Type B pancreatic cell (in vitro differentiated cells): ENCODE measurements around the gene MARCHF11. TPM values are rescaled to one million over a fixed set of nuclear protein-coding genes. Genes with fewer than 3 reads are reported as not detected.

ENCODE experiments used
- DNase-seq: peaks from one replicate; pipeline ENCODE4 v3.0.0; 2021; ENCODE audit warnings: mixed read lengths; ENCODE audit not compliant: unreplicated experiment; ENCODE audit errors: extremely low spot score
- H3K27ac Mint-ChIP-seq: 2 replicates; pipeline ENCODE4 v1.8.0; 2021; ENCODE audit warnings: mild to moderate bottlenecking, mixed read lengths
- H3K27me3 Mint-ChIP-seq: 2 replicates; pipeline ENCODE4 v1.8.0; 2021; ENCODE audit warnings: mixed read lengths
- H3K36me3 Mint-ChIP-seq: 2 replicates; pipeline ENCODE4 v1.8.0; 2021; ENCODE audit warnings: mixed read lengths
- H3K4me1 Mint-ChIP-seq: one replicate; pipeline ENCODE4 v1.8.0; 2021; ENCODE audit warnings: mixed read lengths; ENCODE audit not compliant: unreplicated experiment
- H3K4me3 Mint-ChIP-seq: 2 replicates; pipeline ENCODE4 v1.8.0; 2021; ENCODE audit warnings: mild to moderate bottlenecking, mixed read lengths
- H3K9me3 Mint-ChIP-seq: 2 replicates; pipeline ENCODE4 v1.8.0; 2021; ENCODE audit warnings: mixed read lengths
- CTCF ChIP-seq: fragments of 200-600 bp; sonication (generic); conservative IDR thresholded peaks from 2 replicates; pipeline ENCODE4 v1.5.0; 2021; ENCODE audit warnings: antibody characterized with exemption, mild to moderate bottlenecking
- total RNA-seq: library from RNA; stranded (reverse); gene quantifications from 2 replicates; pipeline ENCODE4 v1.2.1, GENCODE V29; 2021; ENCODE audit warnings: low replicate concordance

The MARCHF11 gene
- total RNA-seq, 1 donor from 2014 or later: 1.0 TPM

- Mint-ChIP-seq H3K4me1 (no peaks in the 10 kb centered on the region), H3K36me3 (no peaks in the 10 kb centered on the region), H3K27ac (no peak overlapping the region), H3K27me3 (peaks cover 3% of the 10 kb centered on the region), H3K4me3 (no peak overlapping the region), H3K9me3 (no peaks in the 10 kb centered on the region)
- DNase-seq: no peak
- no peak for TF ChIP-seq CTCF
Measured at GRCh38 chr5:16018970-16019369, 160.6 kb downstream of the MARCHF11 start.

- no peak for TF ChIP-seq CTCF
- Mint-ChIP-seq H3K4me1 (no peaks in the 10 kb centered on the region), H3K9me3 (no peaks in the 10 kb centered on the region), H3K27ac (no peak overlapping the region), H3K36me3 (no peaks in the 10 kb centered on the region), H3K4me3 (no peak overlapping the region), H3K27me3 (peaks cover 3% of the 10 kb centered on the region)
- no peak for DNase-seq
Measured at GRCh38 chr5:16017720-16018119, 161.9 kb downstream of the MARCHF11 start.
